H9 (cell line): Measurements from ENCODE around the gene NARS2. TPM values are rescaled to one million over a fixed set of nuclear protein-coding genes. Genes with fewer than 3 reads are reported as not detected.

Experiments
- DNase-seq: peaks from one replicate; pipeline ENCODE4 v3.0.0-alpha.2; 2017
- H2AFZ ChIP-seq: one replicate; pipeline ENCODE4 v1.6.1; 2013; ENCODE audit warnings: mild to moderate bottlenecking, low read length, control low read depth, moderate library complexity
- H2AK5ac ChIP-seq: 2 replicates; pipeline ENCODE4 v1.6.1; 2013; ENCODE audit warnings: low read length, control low read depth, mixed read lengths; ENCODE audit not compliant: insufficient read length
- H2BK120ac ChIP-seq: one replicate; pipeline ENCODE4 v1.6.1; 2013; ENCODE audit warnings: low read depth, mild to moderate bottlenecking, low read length, control low read depth, inconsistent platforms; ENCODE audit not compliant: poor library complexity, severe bottlenecking
- H2BK12ac ChIP-seq: 2 replicates; pipeline ENCODE4 v1.6.1; 2013; ENCODE audit warnings: low read length, control low read depth, mixed read lengths, low read depth; ENCODE audit not compliant: insufficient read length
- H2BK15ac ChIP-seq: 2 replicates; pipeline ENCODE4 v1.6.1; 2013; ENCODE audit warnings: low read depth, low read length, control low read depth
- H2BK20ac ChIP-seq: one replicate; pipeline ENCODE4 v1.6.1; 2013; ENCODE audit warnings: low read depth, mild to moderate bottlenecking, low read length, control low read depth, inconsistent platforms; ENCODE audit not compliant: poor library complexity, severe bottlenecking
- H2BK5ac ChIP-seq: 2 replicates; pipeline ENCODE4 v1.6.1; 2013; ENCODE audit warnings: low read length, control low read depth, mixed read lengths; ENCODE audit not compliant: insufficient read length
- H3K14ac ChIP-seq: 2 replicates; pipeline ENCODE4 v1.6.1; 2013; ENCODE audit warnings: low read length, control low read depth; ENCODE audit not compliant: insufficient read depth
- H3K18ac ChIP-seq: 2 replicates; pipeline ENCODE4 v1.6.1; 2013; ENCODE audit warnings: low read depth, mild to moderate bottlenecking, mixed read lengths, low read length, control low read depth; ENCODE audit not compliant: insufficient read length
- H3K23ac ChIP-seq: 2 replicates; pipeline ENCODE4 v1.6.1; 2013; ENCODE audit warnings: low read length, control low read depth, mixed read lengths, low read depth; ENCODE audit not compliant: insufficient read length
- H3K23me2 ChIP-seq: 2 replicates; pipeline ENCODE4 v1.6.1; 2013; ENCODE audit warnings: low read depth, mild to moderate bottlenecking, mixed read lengths, low read length, control low read depth; ENCODE audit not compliant: insufficient read length, poor library complexity, severe bottlenecking
- H3K27ac ChIP-seq: 2 replicates; pipeline ENCODE4 v1.5.1; 2013; ENCODE audit warnings: low read length, control low read depth, mixed read lengths, low read depth; ENCODE audit not compliant: insufficient read length
- H3K27me3 ChIP-seq: 2 replicates; pipeline ENCODE4 v1.6.1; 2013; ENCODE audit warnings: low read length, control low read depth, inconsistent platforms; ENCODE audit not compliant: insufficient read depth
- H3K4ac ChIP-seq: 2 replicates; pipeline ENCODE4 v1.6.1; 2013; ENCODE audit warnings: low read depth, mild to moderate bottlenecking, control low read depth, inconsistent platforms, low read length, moderate library complexity
- H3K4me1 ChIP-seq: 2 replicates; pipeline ENCODE4 v1.6.1; 2013; ENCODE audit warnings: low read length, control low read depth, inconsistent platforms; ENCODE audit not compliant: insufficient read depth
- H3K4me2 ChIP-seq: 2 replicates; pipeline ENCODE4 v1.6.1; 2013; ENCODE audit warnings: low read length, control low read depth, mixed read lengths; ENCODE audit not compliant: insufficient read length, insufficient read depth
- H3K56ac ChIP-seq: 2 replicates; pipeline ENCODE4 v1.6.1; 2013; ENCODE audit warnings: low read depth, mild to moderate bottlenecking, mixed read lengths, low read length, control low read depth; ENCODE audit not compliant: insufficient read length
- H3K79me1 ChIP-seq: 2 replicates; pipeline ENCODE4 v1.6.1; 2013; ENCODE audit warnings: low read depth, mild to moderate bottlenecking, moderate library complexity, low read length, control low read depth, inconsistent platforms; ENCODE audit not compliant: insufficient read depth, poor library complexity, severe bottlenecking
- H3K79me2 ChIP-seq: 2 replicates; pipeline ENCODE4 v1.6.1; 2013; ENCODE audit warnings: low read length, control low read depth, inconsistent platforms; ENCODE audit not compliant: insufficient read depth
- H3K9ac ChIP-seq: 2 replicates; pipeline ENCODE4 v1.6.1; 2013; ENCODE audit warnings: low read length, control low read depth, mixed read lengths; ENCODE audit not compliant: insufficient read length; ENCODE audit errors: extremely low read depth
- H3K9me3 ChIP-seq: one replicate; pipeline ENCODE4 v1.6.1; 2013; ENCODE audit warnings: low read depth, low read length, inconsistent platforms; ENCODE audit not compliant: control insufficient read depth
- H3T11ph ChIP-seq: one replicate; pipeline ENCODE4 v1.6.1; 2013; ENCODE audit warnings: mild to moderate bottlenecking, low read length, control low read depth, inconsistent platforms
- H4K20me1 ChIP-seq: one replicate; pipeline ENCODE4 v1.6.1; 2013; ENCODE audit not compliant: control insufficient read depth, insufficient read length, insufficient read depth
- H4K5ac ChIP-seq: 2 replicates; pipeline ENCODE4 v1.6.1; 2013; ENCODE audit warnings: low read depth, mild to moderate bottlenecking, mixed read lengths, low read length, control low read depth; ENCODE audit not compliant: insufficient read length
- H4K8ac ChIP-seq: replicated peaks from 2 replicates; pipeline ENCODE4 v1.6.1; 2013; ENCODE audit warnings: low read length, control low read depth, mixed read lengths, low read depth; ENCODE audit not compliant: insufficient read length
- H4K91ac ChIP-seq: 2 replicates; pipeline ENCODE4 v1.6.1; 2013; ENCODE audit warnings: low read depth, mild to moderate bottlenecking, moderate library complexity, mixed read lengths, low read length, control low read depth; ENCODE audit not compliant: insufficient read length
- H3K27ac Mint-ChIP-seq, 3 experiments: 2 replicates in 2 of 3; 3 replicates in 1 of 3; pipeline ENCODE4 v1.8.0; 2020 to 2021; ENCODE audit warnings: mixed read lengths in 3 of 3, mild to moderate bottlenecking in 1 of 3, moderate library complexity in 1 of 3
- H3K27me3 Mint-ChIP-seq: 2 replicates; pipeline ENCODE4 v1.8.0; 2021; ENCODE audit warnings: low read depth, mild to moderate bottlenecking, moderate library complexity, mixed read lengths
- H3K36me3 Mint-ChIP-seq, 3 experiments: 2 replicates in 2 of 3; 3 replicates in 1 of 3; pipeline ENCODE4 v1.8.0; 2020 to 2021; ENCODE audit warnings: low read depth in 3 of 3, mixed read lengths in 3 of 3; ENCODE audit not compliant: insufficient read depth in 1 of 3
- H3K4me1 Mint-ChIP-seq, 2 experiments: 2 replicates each; pipeline ENCODE4 v1.8.0; 2020; ENCODE audit warnings: mixed read lengths in 2 of 2
- H3K4me3 Mint-ChIP-seq, 2 experiments: 2 replicates in 1 of 2; 3 replicates in 1 of 2; pipeline ENCODE4 v1.8.0; 2020 to 2021; ENCODE audit warnings: mild to moderate bottlenecking in 2 of 2, mixed read lengths in 2 of 2, moderate library complexity in 1 of 2
- H3K9me3 Mint-ChIP-seq, 2 experiments: 2 replicates in 1 of 2; 3 replicates in 1 of 2; pipeline ENCODE4 v1.8.0; 2020; ENCODE audit warnings: mild to moderate bottlenecking in 2 of 2, mixed read lengths in 2 of 2, moderate library complexity in 1 of 2
- WGBS: extraction: QIAGEN DNeasy Blood & Tissue Kit; methylation state at CpG from one replicate; pipeline ENCODE4 v1.1.7; 2013; ENCODE audit warnings: missing lambda C conversion rate, low lambda C conversion rate, mixed read lengths; ENCODE audit not compliant: insufficient read length; ENCODE audit errors: extremely low coverage; 5-methylcytosine and 5-hydroxymethylcytosine counted together
- total RNA-seq: library from RNA; stranded (reverse); gene quantifications from 2 replicates; pipeline ENCODE4 v1.2.1, GENCODE V29; 2021
- TF ChIP-seq, protein P1 (sequence below): fragments of 200-600 bp; sonication (generic); conservative IDR thresholded peaks from 3 replicates; pipeline ENCODE4 v1.8.0; 2021; ENCODE audit warnings: antibody characterized with exemption, mild to moderate bottlenecking

The NARS2 gene
- total RNA-seq, 1 experiment from 2014 or later = 29.7 TPM

DNA sequence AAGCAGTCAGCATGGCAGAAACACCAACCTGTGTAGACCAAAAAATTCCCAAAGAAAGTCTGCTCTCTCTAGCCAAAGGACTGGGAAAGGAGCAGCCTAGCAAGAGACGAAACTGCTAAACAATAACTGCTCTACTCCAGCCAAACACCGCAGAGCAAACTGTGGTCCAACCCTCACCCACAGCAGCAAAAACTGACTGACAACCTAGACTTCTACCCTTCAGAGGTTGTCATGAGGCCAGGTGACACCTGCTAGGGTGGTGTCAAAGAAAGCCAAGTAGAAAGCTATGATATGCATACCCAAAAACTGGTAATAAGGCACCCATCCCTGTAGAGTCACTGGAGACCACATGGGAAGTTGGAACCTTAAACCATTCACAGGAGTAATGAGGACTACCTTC, 168.9 kb downstream of the NARS2 start:
- no peaks in the 10 kb centered on the region for H3K79me2 ChIP-seq
- H3K9ac ChIP-seq = no peak overlapping the region
- H3K4me2 ChIP-seq = no peak overlapping the region
- Mint-ChIP-seq H3K36me3 (peaks cover 4 to 9% (median 7%) of the 10 kb centered on the region in 3 experiments; a peak in 6 of 7 replicates), H3K27me3 (peaks cover 4% of the 10 kb centered on the region; the same call in 1 of the 2 replicates), H3K27ac (no peak overlapping the region), H3K9me3 (peaks cover 5 to 6% of the 10 kb centered on the region in 2 experiments; a peak in 4 of 5 replicates), H3K4me1 (0 out of 4 replicates have a peak, but pooled peaks cover 0 to 2% of the 10 kb centered on the region in 2 experiments), H3K4me3 (no peak overlapping the region)
- no peaks in the 10 kb centered on the region for H3K4me1 ChIP-seq
- H2BK20ac ChIP-seq = no peak overlapping the region
- H4K8ac ChIP-seq = no peak overlapping the region
- H2BK12ac ChIP-seq = no peak overlapping the region
- no peaks in the 10 kb centered on the region for H3K27me3 ChIP-seq
- H2BK120ac ChIP-seq = no peak overlapping the region
- no peaks in the 10 kb centered on the region for H3K79me1 ChIP-seq
- H2BK15ac ChIP-seq = no peak overlapping the region
- H3K23me2 ChIP-seq = no peaks in the 10 kb centered on the region
- no peaks in the 10 kb centered on the region for H3K9me3 ChIP-seq
- H4K20me1 ChIP-seq = no peaks in the 10 kb centered on the region
- no peak overlapping the region for H3K56ac ChIP-seq
- H3K4ac ChIP-seq = no peak overlapping the region
- no peak overlapping the region for H4K91ac ChIP-seq
- WGBS = no CpG with 5 or more reads among the region's 2 CpGs
- TF ChIP-seq, protein P1, sequence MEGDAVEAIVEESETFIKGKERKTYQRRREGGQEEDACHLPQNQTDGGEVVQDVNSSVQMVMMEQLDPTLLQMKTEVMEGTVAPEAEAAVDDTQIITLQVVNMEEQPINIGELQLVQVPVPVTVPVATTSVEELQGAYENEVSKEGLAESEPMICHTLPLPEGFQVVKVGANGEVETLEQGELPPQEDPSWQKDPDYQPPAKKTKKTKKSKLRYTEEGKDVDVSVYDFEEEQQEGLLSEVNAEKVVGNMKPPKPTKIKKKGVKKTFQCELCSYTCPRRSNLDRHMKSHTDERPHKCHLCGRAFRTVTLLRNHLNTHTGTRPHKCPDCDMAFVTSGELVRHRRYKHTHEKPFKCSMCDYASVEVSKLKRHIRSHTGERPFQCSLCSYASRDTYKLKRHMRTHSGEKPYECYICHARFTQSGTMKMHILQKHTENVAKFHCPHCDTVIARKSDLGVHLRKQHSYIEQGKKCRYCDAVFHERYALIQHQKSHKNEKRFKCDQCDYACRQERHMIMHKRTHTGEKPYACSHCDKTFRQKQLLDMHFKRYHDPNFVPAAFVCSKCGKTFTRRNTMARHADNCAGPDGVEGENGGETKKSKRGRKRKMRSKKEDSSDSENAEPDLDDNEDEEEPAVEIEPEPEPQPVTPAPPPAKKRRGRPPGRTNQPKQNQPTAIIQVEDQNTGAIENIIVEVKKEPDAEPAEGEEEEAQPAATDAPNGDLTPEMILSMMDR = no peak
- H2AK5ac ChIP-seq = no peak overlapping the region
- H3K18ac ChIP-seq = no peak overlapping the region
- no peak overlapping the region for H3K27ac ChIP-seq
- H3K14ac ChIP-seq = no peak overlapping the region
- no peak overlapping the region for H3T11ph ChIP-seq
- no peak overlapping the region for H2AFZ ChIP-seq
- no peak overlapping the region for H2BK5ac ChIP-seq
- no peak for DNase-seq
- H3K23ac ChIP-seq = no peak overlapping the region
- no peak overlapping the region for H4K5ac ChIP-seq
